HepG2 (cell line): ENCODE data around the gene MT1F. TPM values are rescaled to one million over a fixed set of nuclear protein-coding genes. Genes with fewer than 3 reads are reported as not detected.

Experiments
- ARHGAP35 ChIP-seq: sonication (generic); formaldehyde crosslinking; IDR thresholded peaks from 2 replicates; pipeline ENCODE4 v1.9.0; 2022; ENCODE audit warnings: mild to moderate bottlenecking, inconsistent platforms, moderate library complexity, missing genetic modification reagents, borderline replicate concordance
- EP300 ChIP-seq, 3 experiments: sonication (generic) in 1 of 3; formaldehyde crosslinking in 1 of 3; IDR thresholded peaks; 2 replicates each; pipeline versions ENCODE4 v1.5.1 to v1.6.1; 2011 to 2020; ENCODE audit warnings: low read depth in 2 of 3, low read length in 2 of 3, borderline replicate concordance in 1 of 3, improper control_type of control experiment in 1 of 3, mild to moderate bottlenecking in 1 of 3, missing genetic modification reagents in 1 of 3, moderate library complexity in 1 of 3
- HNRNPL ChIP-seq: fragments of 200-400 bp; formaldehyde crosslinking; IDR thresholded peaks from 2 replicates; pipeline ENCODE4 v1.6.1; 2017; ENCODE audit warnings: mild to moderate bottlenecking, low read depth, low read length
- MTF1 ChIP-seq: sonication (generic); formaldehyde crosslinking; IDR thresholded peaks from 2 replicates; pipeline ENCODE4 v1.5.0; 2020; ENCODE audit warnings: missing genetic modification reagents
- RFXANK ChIP-seq: IDR thresholded peaks from 2 replicates; pipeline ENCODE4 v1.6.1; 2016
- ZNF383 ChIP-seq: sonication (generic); formaldehyde crosslinking; IDR thresholded peaks from 2 replicates; pipeline ENCODE4 v1.4.0; 2020; ENCODE audit warnings: missing genetic modification reagents, mild to moderate bottlenecking, borderline replicate concordance
- polyA plus RNA-seq, 8 experiments: library from polyadenylated mRNA; depleted of rRNA in 3 of 8; stranded (reverse) in 7 of 8; unstranded in 1 of 8; fragments of >200 nt; fragmentation: Illumina TruSeq in 4 of 8; extraction: Trizol in 4 of 8; gene quantifications; 2 replicates each; pipeline versions ENCODE4 v1.2.1 to v1.2.3, GENCODE V29; 2011 to 2016; ENCODE audit warnings: low read depth in 4 of 8, missing spikeins in 1 of 8, mixed read lengths in 1 of 8; ENCODE audit not compliant: insufficient read depth in 1 of 8
- total RNA-seq, 5 experiments: library from RNA; depleted of rRNA; stranded (reverse); fragments of >200 nt; fragmentation: Illumina TruSeq; extraction: Trizol; gene quantifications; 2 replicates each; pipeline ENCODE4 v1.2.3, GENCODE V29; 2016; ENCODE audit warnings: low read depth in 1 of 5
- TF ChIP-seq, protein P1 (sequence below): sonication (generic); formaldehyde crosslinking; IDR thresholded peaks from 2 replicates; pipeline ENCODE4 v1.4.0; 2020; ENCODE audit warnings: mild to moderate bottlenecking, missing genetic modification reagents
- TF ChIP-seq, protein P2 (sequence below): sonication (generic); formaldehyde crosslinking; conservative IDR thresholded peaks from 2 replicates; pipeline ENCODE4 v1.4.0; 2020; ENCODE audit warnings: missing genetic modification reagents
- TF ChIP-seq, protein P3 (sequence below): sonication (generic); formaldehyde crosslinking; IDR thresholded peaks from 2 replicates; pipeline ENCODE4; 2020; ENCODE audit warnings: missing genetic modification reagents, mild to moderate bottlenecking, borderline replicate concordance

The MT1F gene
- total and polyA plus RNA-seq, 2 of the 13 experiments (the other 11 are each of a cell fraction or from before 2014, with no cell fraction given): 1.9 to 169 TPM

DNA sequence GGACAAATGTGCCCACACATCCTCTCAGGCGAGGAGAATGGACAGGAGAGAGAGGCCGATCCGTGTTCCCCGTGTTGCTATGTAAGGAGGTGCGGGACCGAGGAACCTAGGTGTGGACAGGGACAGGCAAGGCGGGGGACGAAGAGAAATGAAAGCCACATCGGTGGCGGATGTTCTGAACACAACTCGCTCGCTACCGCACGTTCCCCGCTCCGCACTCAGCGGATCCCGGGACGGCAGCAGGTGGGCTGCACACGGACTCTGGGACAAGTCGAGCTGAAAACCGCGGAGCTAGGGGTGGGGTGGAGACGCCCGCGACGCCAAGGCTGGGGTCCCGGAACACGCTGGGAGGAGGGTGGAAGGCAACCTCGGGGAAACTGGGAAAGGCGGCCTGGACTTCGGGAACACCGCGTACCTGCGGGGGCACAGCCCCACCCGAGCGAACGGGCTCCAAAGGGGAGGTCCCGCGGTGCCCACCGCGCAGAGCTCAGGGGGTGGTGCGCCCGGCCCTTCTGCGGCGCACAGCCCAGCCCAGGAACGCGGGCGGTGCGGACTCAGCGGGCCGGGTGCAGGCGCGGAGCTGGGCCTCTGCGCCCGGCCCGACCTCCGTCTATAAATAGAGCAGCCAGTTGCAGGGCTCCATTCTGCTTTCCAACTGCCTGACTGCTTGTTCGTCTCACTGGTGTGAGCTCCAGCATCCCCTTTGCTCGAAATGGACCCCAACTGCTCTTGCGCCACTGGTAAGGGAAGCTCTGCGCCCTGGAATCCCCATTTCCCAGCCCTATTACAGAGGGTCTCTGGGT is 32.4 kb upstream of the MT1F start, which contains the start of gene MT1E (continued):
- TF ChIP-seq, protein P1, sequence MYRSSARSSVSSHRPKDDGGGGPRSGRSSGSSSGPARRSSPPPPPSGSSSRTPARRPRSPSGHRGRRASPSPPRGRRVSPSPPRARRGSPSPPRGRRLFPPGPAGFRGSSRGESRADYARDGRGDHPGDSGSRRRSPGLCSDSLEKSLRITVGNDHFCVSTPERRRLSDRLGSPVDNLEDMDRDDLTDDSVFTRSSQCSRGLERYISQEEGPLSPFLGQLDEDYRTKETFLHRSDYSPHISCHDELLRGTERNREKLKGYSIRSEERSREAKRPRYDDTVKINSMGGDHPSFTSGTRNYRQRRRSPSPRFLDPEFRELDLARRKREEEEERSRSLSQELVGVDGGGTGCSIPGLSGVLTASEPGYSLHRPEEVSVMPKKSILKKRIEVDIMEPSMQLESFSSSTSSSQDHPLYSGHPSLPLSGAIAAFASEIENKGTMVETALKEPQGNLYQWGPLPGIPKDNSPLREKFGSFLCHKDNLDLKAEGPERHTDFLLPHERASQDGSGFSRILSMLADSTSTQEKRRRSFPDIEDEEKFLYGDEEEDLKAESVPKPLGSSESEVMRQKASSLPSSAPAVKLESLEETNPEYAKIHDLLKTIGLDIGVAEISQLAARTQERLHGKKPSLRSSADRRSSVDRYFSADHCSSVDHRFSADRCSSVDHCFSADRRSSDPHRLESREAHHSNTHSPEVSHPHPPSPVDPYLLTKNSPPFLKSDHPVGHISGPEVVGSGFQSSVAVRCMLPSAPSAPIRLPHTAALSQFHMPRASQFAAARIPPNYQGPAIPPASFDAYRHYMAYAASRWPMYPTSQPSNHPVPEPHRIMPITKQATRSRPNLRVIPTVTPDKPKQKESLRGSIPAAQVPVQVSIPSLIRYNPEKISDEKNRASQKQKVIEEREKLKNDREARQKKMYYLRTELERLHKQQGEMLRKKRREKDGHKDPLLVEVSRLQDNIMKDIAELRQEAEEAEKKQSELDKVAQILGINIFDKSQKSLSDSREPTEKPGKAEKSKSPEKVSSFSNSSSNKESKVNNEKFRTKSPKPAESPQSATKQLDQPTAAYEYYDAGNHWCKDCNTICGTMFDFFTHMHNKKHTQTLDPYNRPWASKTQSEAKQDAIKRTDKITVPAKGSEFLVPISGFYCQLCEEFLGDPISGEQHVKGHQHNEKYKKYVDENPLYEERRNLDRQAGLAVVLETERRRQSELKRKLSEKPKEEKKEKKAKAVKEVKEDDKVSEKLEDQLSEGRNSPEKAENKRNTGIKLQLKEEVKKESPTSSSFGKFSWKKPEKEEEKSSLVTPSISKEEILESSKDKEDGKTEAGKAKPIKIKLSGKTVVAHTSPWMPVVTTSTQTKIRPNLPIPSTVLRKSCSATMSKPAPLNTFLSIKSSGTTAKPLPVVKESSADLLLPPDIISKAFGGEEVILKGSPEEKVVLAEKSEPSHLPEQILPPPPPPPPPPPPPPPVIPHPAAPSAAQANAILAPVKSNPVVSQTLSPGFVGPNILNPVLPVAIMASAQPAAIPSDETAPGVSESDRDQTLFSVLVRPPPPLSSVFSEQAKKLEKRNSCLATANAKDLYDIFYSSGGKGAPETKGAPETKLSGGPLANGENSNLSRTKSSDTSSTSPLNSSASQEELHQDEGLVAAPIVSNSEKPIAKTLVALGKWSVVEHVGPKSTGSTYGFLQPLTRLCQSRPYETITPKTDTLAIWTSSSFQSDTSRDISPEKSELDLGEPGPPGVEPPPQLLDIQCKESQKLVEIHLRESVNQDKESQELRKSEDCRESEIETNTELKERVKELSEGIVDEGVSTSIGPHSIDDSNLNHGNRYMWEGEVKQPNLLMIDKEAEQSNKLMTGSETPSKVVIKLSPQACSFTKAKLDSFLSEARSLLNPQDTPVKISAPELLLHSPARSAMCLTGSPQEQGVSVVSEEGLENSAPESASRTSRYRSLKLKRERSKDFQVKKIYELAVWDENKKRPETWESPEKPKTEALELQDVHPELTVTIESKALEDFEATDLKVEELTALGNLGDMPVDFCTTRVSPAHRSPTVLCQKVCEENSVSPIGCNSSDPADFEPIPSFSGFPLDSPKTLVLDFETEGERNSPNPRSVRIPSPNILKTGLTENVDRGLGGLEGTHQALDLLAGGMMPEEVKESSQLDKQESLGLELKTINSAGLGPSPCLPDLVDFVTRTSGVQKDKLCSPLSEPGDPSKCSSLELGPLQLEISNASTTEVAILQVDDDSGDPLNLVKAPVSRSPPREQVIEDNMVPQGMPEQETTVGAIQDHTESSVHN (CRISPR knock-in tag): no peak
- TF ChIP-seq ARHGAP35: no peak; the same call in 1 of the 2 replicates
- no peak for TF ChIP-seq ZNF383 (CRISPR knock-in tag)
- TF ChIP-seq EP300 (IDR thresholded peaks at IDR 0.05; ENCODE audit: low read depth in 2 of 2, low read length in 2 of 2): no peak
- no peak for TF ChIP-seq EP300 (CRISPR knock-in tag; IDR thresholded peaks at IDR 0.05; ENCODE audit: borderline replicate concordance)
- TF ChIP-seq HNRNPL: peak; percentile 61; the same call in 1 of the 2 replicates
- TF ChIP-seq RFXANK (CRISPR knock-in tag): peak; percentile 40; the same call in 1 of the 2 replicates
- TF ChIP-seq MTF1 (CRISPR knock-in tag): peak; percentile 99
- TF ChIP-seq, protein P2, sequence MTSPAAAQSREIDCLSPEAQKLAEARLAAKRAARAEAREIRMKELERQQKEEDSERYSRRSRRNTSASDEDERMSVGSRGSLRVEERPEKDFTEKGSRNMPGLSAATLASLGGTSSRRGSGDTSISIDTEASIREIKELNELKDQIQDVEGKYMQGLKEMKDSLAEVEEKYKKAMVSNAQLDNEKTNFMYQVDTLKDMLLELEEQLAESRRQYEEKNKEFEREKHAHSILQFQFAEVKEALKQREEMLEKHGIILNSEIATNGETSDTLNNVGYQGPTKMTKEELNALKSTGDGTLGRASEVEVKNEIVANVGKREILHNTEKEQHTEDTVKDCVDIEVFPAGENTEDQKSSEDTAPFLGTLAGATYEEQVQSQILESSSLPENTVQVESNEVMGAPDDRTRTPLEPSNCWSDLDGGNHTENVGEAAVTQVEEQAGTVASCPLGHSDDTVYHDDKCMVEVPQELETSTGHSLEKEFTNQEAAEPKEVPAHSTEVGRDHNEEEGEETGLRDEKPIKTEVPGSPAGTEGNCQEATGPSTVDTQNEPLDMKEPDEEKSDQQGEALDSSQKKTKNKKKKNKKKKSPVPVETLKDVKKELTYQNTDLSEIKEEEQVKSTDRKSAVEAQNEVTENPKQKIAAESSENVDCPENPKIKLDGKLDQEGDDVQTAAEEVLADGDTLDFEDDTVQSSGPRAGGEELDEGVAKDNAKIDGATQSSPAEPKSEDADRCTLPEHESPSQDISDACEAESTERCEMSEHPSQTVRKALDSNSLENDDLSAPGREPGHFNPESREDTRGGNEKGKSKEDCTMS: 0 out of 2 replicates have a peak, but pooled peaks have one; percentile 31
- TF ChIP-seq, protein P3, sequence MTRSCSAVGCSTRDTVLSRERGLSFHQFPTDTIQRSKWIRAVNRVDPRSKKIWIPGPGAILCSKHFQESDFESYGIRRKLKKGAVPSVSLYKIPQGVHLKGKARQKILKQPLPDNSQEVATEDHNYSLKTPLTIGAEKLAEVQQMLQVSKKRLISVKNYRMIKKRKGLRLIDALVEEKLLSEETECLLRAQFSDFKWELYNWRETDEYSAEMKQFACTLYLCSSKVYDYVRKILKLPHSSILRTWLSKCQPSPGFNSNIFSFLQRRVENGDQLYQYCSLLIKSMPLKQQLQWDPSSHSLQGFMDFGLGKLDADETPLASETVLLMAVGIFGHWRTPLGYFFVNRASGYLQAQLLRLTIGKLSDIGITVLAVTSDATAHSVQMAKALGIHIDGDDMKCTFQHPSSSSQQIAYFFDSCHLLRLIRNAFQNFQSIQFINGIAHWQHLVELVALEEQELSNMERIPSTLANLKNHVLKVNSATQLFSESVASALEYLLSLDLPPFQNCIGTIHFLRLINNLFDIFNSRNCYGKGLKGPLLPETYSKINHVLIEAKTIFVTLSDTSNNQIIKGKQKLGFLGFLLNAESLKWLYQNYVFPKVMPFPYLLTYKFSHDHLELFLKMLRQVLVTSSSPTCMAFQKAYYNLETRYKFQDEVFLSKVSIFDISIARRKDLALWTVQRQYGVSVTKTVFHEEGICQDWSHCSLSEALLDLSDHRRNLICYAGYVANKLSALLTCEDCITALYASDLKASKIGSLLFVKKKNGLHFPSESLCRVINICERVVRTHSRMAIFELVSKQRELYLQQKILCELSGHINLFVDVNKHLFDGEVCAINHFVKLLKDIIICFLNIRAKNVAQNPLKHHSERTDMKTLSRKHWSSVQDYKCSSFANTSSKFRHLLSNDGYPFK: no peak
